Activated CD4-positive, alpha-beta T cell treated with anti-CD3 and anti-CD28 coated beads for 36 hours (primary cell): ENCODE data around the gene TMEM52. TPM values are rescaled to one million over a fixed set of nuclear protein-coding genes. Genes with fewer than 3 reads are reported as not detected.
A peak's percentile ranks its signal among the peaks of the same experiment; 100 is the strongest.

Experiments
- ATAC-seq: fragments of 200-7000 bp; cut with Tn5 transposase; one replicate; pipeline ENCODE4 v1.10.0; 2021; ENCODE audit warnings: mild to moderate bottlenecking, moderate library complexity
- CTCF ChIA-PET: fragments of 350-600 bp; sonication (Branson Sonifier 250); formaldehyde crosslinking; loops from one replicate; lab custom pipeline; 2021; ENCODE audit warnings: antibody characterized with exemption; lab: Charles Lee
- POLR2A ChIA-PET: fragments of 350-600 bp; sonication (Branson Sonifier 250); formaldehyde crosslinking; loops from one replicate; lab custom pipeline; 2021; ENCODE audit warnings: antibody characterized with exemption, inconsistent platforms; lab: Charles Lee
- DNase-seq: peaks from one replicate; pipeline ENCODE4 v3.0.0-alpha.2; 2020
- H3K27ac Mint-ChIP-seq: one replicate; pipeline ENCODE4 v1.8.0; 2021; ENCODE audit warnings: mixed read lengths
- H3K27me3 Mint-ChIP-seq: one replicate; pipeline ENCODE4 v1.8.0; 2021; ENCODE audit warnings: mixed read lengths
- H3K36me3 Mint-ChIP-seq: one replicate; pipeline ENCODE4 v1.8.0; 2021; ENCODE audit warnings: low read depth, mixed read lengths
- H3K4me1 Mint-ChIP-seq: one replicate; pipeline ENCODE4 v1.8.0; 2021; ENCODE audit warnings: mixed read lengths
- H3K4me3 Mint-ChIP-seq: one replicate; pipeline ENCODE4 v1.8.0; 2021; ENCODE audit warnings: mild to moderate bottlenecking, moderate library complexity, mixed read lengths
- H3K9me3 Mint-ChIP-seq: one replicate; pipeline ENCODE4 v1.8.0; 2021; ENCODE audit warnings: low read depth, mixed read lengths
- intact Hi-C, 2 experiments: fragments of 100-400 bp; cut with DNase I in 1 of 2; cut with micrococcal nuclease in 1 of 2; formaldehyde crosslinking; loops; one replicate each; pipeline versions ENCODE4 v1.14.2 to v1.15.1; 2022 to 2024; cut with DNase I, micrococcal nuclease
- total RNA-seq, 2 experiments: library from RNA; stranded (reverse); gene quantifications; one replicate each; pipeline ENCODE4 v1.2.3, GENCODE V29; 2021

TMEM52 gene
- total RNA-seq, 2 experiments from 2014 or later, result 0.88 to 1.1 TPM

- no peaks in the 10 kb centered on the region for H3K9me3 Mint-ChIP-seq
- H3K36me3 Mint-ChIP-seq, result peaks cover 52% of the 10 kb centered on the region
- intact Hi-C loops, result loop anchor here (5.0 kb wide), 2 partner anchors 34 to 49 kb away; no protein-coding TSS in a partner anchor
- CTCF ChIA-PET, result interaction anchor here (0.5 to 1.2 kb wide), 2 partner anchors 11 to 16 kb away, joined by 3 to 5 read pairs; no protein-coding TSS in a partner anchor
- H3K27me3 Mint-ChIP-seq, result no peaks in the 10 kb centered on the region
- H3K27ac Mint-ChIP-seq, result peak overlapping the region; percentile 96
- H3K4me1 Mint-ChIP-seq, result peaks cover 77% of the 10 kb centered on the region
- ATAC-seq, result peak; percentile 94
- POLR2A ChIA-PET, result no interaction called here
- H3K4me3 Mint-ChIP-seq, result peak overlapping the region; percentile 4
- DNase-seq, result peak; percentile 72
Measured at GRCh38 chr1:1875932-1876331, 43.1 kb downstream of the TMEM52 start.

DNA sequence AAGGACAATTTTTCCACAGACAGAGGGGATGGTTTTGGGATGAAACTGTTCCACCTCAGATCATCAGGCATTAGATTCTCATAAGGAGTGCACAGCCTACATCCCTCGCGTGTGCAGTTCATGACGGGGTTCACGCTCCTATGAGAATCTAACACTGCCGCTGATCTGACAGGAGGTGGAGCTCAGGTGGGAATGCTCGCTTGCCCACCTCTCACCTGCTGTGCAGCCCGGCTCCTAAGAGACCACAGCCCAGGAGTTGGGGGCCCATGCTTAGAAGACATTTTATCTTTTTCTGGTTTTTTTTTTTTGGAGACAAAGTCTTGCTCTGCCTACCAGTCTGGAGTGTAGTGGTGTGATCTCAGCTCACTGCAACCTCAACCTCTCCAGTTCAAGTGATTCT, 44.2 kb downstream of the TMEM52 start:
- ATAC-seq (no peak), DNase-seq (no peak)
- Mint-ChIP-seq H3K27ac (no peak overlapping the region), H3K27me3 (no peaks in the 10 kb centered on the region), H3K4me3 (no peak overlapping the region), H3K9me3 (no peaks in the 10 kb centered on the region), H3K36me3 (peaks cover 51% of the 10 kb centered on the region), H3K4me1 (peaks cover 78% of the 10 kb centered on the region)
- ChIA-PET CTCF (interaction anchor here (1.2 kb wide), 1 partner anchor 12 kb away, joined by 5 read pairs; no protein-coding TSS in a partner anchor), POLR2A (no interaction called here)
- intact Hi-C loops, result loop anchor here (5.0 kb wide), 2 partner anchors 33 to 48 kb away; no protein-coding TSS in a partner anchor

- POLR2A ChIA-PET, result no interaction called here
- H3K27me3 Mint-ChIP-seq, result no peaks in the 10 kb centered on the region
Measured at GRCh38 chr1:1873186-1873585, 45.9 kb downstream of the TMEM52 start.

DNA sequence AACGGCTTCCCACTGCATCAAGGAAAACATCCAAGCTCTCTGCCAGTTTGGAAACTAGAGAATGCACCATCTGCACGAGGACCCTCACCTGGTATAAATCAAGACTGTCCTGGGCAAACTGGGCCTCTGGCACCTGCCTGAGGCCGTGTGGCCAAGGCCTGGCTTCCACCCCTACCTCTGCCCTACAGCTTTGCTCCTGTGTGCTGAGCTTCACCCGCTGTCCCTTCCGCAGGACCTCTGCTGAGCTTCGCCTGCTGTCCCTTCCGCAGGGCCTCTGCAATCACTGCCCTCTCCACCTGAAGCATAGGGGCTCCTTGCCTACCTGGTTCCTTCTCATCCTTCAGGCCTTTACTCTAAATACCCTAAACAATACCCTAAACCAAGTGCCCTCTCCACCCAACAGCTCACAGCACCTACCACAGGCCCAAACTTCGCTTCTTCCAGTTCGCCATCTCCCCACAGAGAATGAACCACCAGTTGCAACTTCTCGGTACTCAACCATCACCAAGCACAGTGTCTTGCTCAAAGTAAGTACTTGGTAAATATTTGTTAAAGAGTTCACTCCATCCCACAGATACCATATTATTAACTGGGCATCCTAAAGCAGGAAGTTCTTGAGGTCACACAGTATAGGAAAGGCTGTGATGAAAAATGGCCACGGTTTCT, 46.6 kb downstream of the TMEM52 start:
- Mint-ChIP-seq H3K27ac (peak overlapping the region; percentile 32), H3K9me3 (no peaks in the 10 kb centered on the region), H3K36me3 (peaks cover 47% of the 10 kb centered on the region), H3K27me3 (no peaks in the 10 kb centered on the region), H3K4me1 (peaks cover 66% of the 10 kb centered on the region), H3K4me3 (no peak overlapping the region)
- DNase-seq, result no peak
- POLR2A ChIA-PET, result no interaction called here
- CTCF ChIA-PET, result no interaction called here
- intact Hi-C loops, result loop anchor here in 1 of 2 experiments (2.0 kb wide), 1 partner anchor 20 kb away; no protein-coding TSS in a partner anchor
- ATAC-seq, result no peak

More at GRCh38 chr1:1873186-1873585, 45.9 kb downstream of the TMEM52 start:
- no peak overlapping the region for H3K27ac Mint-ChIP-seq
- intact Hi-C loops, result loop anchor here in 1 of 2 experiments (2.0 kb wide), 1 partner anchor 20 kb away; no protein-coding TSS in a partner anchor
- ATAC-seq, result no peak
- CTCF ChIA-PET, result no interaction called here
- H3K36me3 Mint-ChIP-seq, result peaks cover 49% of the 10 kb centered on the region
- no peak overlapping the region for H3K4me3 Mint-ChIP-seq
- peaks cover 71% of the 10 kb centered on the region for H3K4me1 Mint-ChIP-seq
- no peak for DNase-seq
- H3K9me3 Mint-ChIP-seq, result no peaks in the 10 kb centered on the region

- no peak for DNase-seq
- H3K27me3 Mint-ChIP-seq, result no peaks in the 10 kb centered on the region
- H3K4me1 Mint-ChIP-seq, result peaks cover 60% of the 10 kb centered on the region
- ChIA-PET POLR2A (no interaction called here), CTCF (interaction anchor here (1.2 to 2.5 kb wide), 7 partner anchors 8 to 71 kb away, joined by 3 to 8 read pairs (median 5); no protein-coding TSS in a partner anchor)
- H3K27ac Mint-ChIP-seq, result peak overlapping the region; percentile 31
- ATAC-seq, result no peak
- peaks cover 40% of the 10 kb centered on the region for H3K36me3 Mint-ChIP-seq
- no peaks in the 10 kb centered on the region for H3K9me3 Mint-ChIP-seq
- intact Hi-C loops, result no loop called here
- H3K4me3 Mint-ChIP-seq, result no peak overlapping the region
Measured at GRCh38 chr1:1869469-1869868, 49.6 kb downstream of the TMEM52 start.

Other genes with a start within 250 kb of the TMEM52 start
- gene SLC35E2B, start 226.5 kb downstream of the TMEM52 start, total RNA-seq, result 10 to 100 TPM; 24.2 to 27.6 TPM
- 10 to 100 TPM; 44.3 to 50.5 TPM for gene CDK11A, start 194.9 kb downstream of the TMEM52 start, total RNA-seq
- 10 to 100 TPM; 53.1 to 56.2 TPM for gene NADK, start 140.8 kb downstream of the TMEM52 start, total RNA-seq
- gene GNB1, start 28.2 kb downstream of the TMEM52 start, total RNA-seq, result 100 to 1,000 TPM; 347 to 669 TPM
- gene CALML6, start 4.0 kb downstream of the TMEM52 start, total RNA-seq, result under 1 TPM; 0.21 to 0.81 TPM
- under 1 TPM in 1 of 2 experiments, not detected in 1; 0.25 TPM for gene CFAP74, start 84.5 kb upstream of the TMEM52 start, total RNA-seq
- not detected for gene GABRD, start 100.1 kb upstream of the TMEM52 start, total RNA-seq
- gene PRKCZ, start 131.1 kb upstream of the TMEM52 start, total RNA-seq, result 10 to 100 TPM in 1 of 2 experiments, 1 to 10 TPM in 1; 9.8 to 10.9 TPM